GM12865 (cell line): ENCODE results near the gene VPS13D.

Experiments used
- DNase-seq: peaks from one replicate; pipeline ENCODE4 v3.0.0; 2010; ENCODE audit warnings: low read depth
- H3K4me3 ChIP-seq: 2 replicates; pipeline ENCODE4 v1.5.1; 2011; ENCODE audit warnings: mild to moderate bottlenecking, low read depth, low read length, control low read depth
- TF ChIP-seq, protein P1 (sequence below): IDR thresholded peaks from 2 replicates; pipeline ENCODE4 v1.5.1; 2011; ENCODE audit warnings: low read length, control low read depth, low read depth, inconsistent platforms; ENCODE audit not compliant: insufficient read depth; ENCODE audit errors: missing control alignments

Gene VPS13D

DNA sequence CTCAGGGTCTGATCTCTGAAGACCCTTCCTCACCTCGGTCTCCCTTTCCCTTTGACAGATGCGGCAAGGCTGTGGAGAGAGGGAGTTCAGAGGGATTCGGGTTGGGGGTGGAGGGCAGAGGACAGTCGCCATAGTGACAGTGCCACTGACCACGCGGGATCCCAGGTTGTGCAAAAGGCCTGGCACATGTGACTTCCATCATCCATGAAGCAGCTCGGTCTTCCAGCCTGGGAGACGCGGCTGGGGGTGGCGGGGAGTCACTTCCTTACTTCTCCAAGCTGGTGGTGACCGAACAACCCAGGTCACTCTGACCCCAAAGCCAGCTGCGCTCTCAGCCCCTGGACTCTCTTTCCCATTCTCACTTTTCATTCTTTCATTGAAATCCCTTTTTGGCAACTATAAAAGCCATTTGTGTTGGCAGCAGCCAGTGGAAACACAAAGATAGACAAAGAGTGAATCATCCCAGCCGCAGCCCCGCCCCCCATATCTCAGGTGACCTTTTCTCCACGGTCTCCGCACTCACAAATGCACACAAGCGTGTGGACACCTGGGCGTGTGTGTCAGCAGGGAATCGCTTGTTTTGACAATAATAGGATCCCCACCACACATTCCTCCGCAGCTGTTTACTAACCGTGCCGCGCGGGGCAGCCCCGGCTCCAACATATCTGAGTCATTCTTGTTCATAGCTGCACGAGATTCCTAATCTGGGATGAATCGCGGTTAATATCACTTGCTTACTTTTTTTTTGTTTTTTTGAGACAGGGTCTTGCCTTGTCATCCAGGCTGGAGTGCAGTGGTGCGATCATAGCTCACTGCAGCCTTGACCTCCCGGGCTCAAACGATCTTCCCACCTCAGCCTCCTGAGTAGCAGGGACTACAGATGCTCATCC is 319.9 kb downstream of the VPS13D start:
- no peak for DNase-seq
- TF ChIP-seq, protein P1, sequence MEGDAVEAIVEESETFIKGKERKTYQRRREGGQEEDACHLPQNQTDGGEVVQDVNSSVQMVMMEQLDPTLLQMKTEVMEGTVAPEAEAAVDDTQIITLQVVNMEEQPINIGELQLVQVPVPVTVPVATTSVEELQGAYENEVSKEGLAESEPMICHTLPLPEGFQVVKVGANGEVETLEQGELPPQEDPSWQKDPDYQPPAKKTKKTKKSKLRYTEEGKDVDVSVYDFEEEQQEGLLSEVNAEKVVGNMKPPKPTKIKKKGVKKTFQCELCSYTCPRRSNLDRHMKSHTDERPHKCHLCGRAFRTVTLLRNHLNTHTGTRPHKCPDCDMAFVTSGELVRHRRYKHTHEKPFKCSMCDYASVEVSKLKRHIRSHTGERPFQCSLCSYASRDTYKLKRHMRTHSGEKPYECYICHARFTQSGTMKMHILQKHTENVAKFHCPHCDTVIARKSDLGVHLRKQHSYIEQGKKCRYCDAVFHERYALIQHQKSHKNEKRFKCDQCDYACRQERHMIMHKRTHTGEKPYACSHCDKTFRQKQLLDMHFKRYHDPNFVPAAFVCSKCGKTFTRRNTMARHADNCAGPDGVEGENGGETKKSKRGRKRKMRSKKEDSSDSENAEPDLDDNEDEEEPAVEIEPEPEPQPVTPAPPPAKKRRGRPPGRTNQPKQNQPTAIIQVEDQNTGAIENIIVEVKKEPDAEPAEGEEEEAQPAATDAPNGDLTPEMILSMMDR = no peak
- no peak overlapping the region for H3K4me3 ChIP-seq

DNA sequence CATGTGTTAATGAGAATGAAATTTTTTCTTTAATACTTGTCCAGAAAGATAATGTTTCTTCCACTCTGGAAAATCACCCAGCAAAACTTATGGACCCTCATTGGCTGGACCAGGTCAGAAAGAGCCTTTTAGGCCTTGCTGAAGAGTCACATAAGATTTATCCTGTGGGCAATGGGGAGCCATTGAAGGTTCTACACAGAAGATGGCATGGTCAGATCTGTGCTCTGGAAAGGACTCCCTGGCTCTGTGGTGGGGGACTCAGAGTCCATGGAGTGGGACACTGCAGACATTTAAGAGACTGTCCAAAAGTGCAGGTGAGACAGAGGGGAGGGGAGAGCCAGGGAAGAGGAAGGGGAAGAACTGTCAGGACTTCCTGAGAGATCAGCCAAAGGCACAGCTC is 321.8 kb downstream of the VPS13D start:
- no peak for DNase-seq
- TF ChIP-seq, protein P1 = no peak
- H3K4me3 ChIP-seq = no peak overlapping the region

DNA sequence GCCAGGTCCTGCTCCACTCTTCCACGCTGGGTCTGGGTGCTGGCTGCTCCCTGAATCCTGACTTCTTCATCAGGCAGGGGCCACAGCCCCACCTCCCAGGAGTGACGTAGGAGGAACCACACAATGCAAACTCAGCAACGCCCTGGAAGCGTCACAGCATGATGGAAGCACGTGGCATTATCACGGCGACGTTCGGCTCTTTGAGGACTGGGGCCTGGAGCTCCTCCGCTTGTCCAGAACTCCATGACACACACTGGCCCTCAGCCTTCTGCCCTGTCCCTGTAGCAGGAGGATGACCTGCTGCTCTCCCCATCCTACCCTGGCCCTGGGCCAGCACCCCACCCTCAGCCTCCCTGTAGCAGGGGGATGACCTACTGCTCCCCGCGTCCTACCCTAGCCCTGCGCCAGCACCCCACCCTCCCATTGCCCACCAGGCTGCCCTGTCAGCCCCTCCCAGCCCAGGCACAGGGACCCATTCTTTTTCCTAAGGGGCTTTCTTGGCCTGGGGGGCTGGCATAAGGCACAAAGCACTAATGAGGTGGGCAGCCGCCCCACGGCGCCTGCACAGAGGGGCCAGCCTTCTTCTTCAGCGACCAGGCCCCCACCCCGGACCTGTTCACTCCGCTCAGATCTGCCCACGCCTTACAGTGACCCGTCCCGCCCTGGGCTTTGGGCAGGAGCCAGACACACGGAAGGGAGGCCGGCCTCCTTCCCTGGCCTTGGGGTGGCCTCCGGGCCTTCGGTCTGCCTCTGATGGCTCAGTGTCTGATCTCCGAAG is 322.5 kb downstream of the VPS13D start:
- TF ChIP-seq, protein P1 = no peak

DNA sequence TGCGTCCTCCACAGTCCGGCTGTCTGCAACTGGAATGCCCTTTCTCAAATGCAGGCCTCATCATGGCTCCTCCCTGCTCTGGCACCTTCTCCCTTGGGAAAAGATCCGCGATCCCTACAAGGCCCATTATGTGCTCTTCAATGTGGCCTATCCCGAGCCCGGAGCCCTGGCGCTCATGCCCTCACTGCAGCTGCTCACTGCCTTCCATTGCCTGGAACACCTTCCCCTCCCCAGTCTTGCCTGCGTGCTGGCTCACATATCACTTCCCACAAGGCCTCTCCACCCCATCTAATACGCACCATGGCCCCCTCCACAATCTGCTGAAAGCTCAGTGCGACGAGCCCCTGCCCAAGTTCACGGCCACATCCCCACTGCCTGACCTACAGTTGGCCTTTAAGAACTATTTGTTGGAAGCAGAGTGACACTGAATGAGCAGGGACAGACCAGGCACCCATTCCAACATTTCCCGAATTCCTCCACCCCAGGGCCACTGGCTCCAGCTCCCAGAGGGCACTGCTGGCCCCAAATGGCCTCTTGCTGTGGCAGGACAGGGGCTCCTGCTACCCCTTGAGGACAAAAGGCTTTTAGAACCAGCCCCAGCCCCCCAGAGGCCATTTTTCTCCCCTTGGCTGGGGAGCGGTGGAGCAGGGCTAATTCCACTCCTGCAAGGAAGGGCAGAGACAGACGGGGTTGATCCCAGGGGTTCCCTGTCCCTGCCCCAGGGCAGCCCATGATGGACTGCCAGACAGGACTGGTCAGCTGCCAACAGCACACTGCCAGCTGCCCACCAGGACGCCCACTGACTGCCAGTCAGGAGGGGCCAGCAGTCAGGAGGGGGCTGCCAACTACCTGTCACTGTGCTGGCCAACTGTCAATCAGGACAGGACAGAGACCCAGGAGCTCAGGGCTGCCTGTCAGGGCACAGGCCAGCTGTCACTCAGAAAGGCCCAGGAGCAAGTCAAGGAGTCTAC is 323.4 kb downstream of the VPS13D start:
- TF ChIP-seq, protein P1 = no peak
- H3K4me3 ChIP-seq = no peak overlapping the region
- DNase-seq = no peak

More for the DNA sequence above, 322.5 kb downstream of the VPS13D start:
- no peak for DNase-seq
- no peak overlapping the region for H3K4me3 ChIP-seq

DNA sequence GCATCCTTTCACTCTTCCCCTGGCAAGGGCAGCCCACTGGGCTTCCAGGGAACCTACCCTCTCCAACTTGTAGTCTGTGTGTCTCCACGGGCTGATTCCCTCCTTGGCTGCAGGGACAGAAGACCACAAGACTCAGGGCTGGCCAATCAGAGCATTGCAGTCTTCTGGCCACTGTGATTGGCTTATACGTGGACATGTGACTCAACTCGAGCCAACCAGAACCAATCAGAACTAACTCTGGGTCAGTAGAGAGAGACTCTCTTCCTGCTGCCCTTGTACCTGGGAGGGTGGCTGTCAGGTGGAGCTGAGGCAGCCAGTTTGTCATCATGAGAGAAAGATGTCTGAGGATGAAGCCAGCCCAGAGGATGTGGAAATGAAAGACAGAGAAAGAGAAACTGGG is 324.1 kb downstream of the VPS13D start:
- TF ChIP-seq, protein P1 = no peak
- no peak overlapping the region for H3K4me3 ChIP-seq
- DNase-seq = no peak

DNA sequence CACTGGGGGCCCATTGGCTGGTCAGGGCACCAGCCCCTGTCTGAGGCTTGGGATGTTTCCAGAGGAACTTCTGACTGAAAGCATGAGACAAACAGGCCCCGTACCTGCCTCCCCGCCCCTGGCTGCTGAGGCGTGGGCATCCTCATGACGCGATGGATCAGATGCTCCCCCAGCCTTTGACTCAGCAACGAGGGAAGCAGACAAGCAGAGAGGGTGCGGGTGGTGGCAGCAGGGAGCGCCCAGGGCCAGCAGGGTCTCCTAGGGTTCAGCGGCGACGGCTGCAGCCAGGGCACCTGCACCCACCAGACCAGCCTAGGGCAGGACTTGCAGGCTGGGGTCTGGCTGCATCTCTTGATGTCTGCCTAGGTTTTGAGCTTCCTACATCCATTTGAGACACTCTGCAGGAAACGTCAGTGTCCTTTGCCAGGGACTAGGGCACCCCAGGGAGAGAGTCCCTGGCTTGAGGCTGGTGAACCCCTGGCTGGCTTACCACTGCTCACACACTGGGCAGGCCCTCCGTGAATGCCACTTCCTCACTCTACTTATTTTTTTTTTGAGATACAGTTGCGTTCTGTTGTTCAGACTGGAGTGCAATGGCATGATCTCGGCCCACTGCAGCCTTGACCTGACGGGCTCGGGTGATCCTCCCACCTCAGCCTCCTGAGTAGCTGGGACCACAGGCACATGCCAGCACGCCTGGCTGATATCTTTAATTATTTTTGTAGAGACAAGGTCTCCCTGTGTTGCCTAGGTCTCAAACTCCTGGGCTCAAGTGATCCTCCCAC is 324.9 kb downstream of the VPS13D start:
- no peak overlapping the region for H3K4me3 ChIP-seq
- TF ChIP-seq, protein P1 = no peak
- no peak for DNase-seq
